PFSK-1 (cell line): ENCODE data around the gene C19orf85.

Experiments
- FOXP2 ChIP-seq: optimal IDR thresholded peaks from 2 replicates; pipeline ENCODE3; 2011; ENCODE audit warnings: borderline replicate concordance, control low read depth, inconsistent platforms; ENCODE audit not compliant: insufficient read depth; ENCODE audit errors: extremely low read length, extremely low read depth
- POLR2AphosphoS5 ChIP-seq: IDR thresholded peaks from 2 replicates; pipeline ENCODE4 v1.6.1; 2012; ENCODE audit warnings: low read depth, mild to moderate bottlenecking, control low read depth, low read length, moderate library complexity
- REST ChIP-seq, 2 experiments: IDR thresholded peaks; 2 replicates each; pipeline versions ENCODE4 v1.6.1 to v1.8.0; 2011 to 2012; ENCODE audit warnings: low read depth in 2 of 2, low read length in 2 of 2, control low read depth in 1 of 2, inconsistent platforms in 1 of 2, mild to moderate bottlenecking in 1 of 2, moderate library complexity in 1 of 2; ENCODE audit not compliant: insufficient read depth in 1 of 2
- SIN3A ChIP-seq: IDR thresholded peaks from 2 replicates; pipeline ENCODE4 v1.6.1; 2012; ENCODE audit warnings: mild to moderate bottlenecking, low read length, moderate library complexity, borderline replicate concordance; ENCODE audit not compliant: insufficient read depth
- TAF1 ChIP-seq: IDR thresholded peaks from 2 replicates; pipeline ENCODE4 v1.6.1; 2012; ENCODE audit warnings: low read length, control low read depth, borderline replicate concordance; ENCODE audit not compliant: insufficient read depth

Gene C19orf85

GRCh38 chr19:55447421-55448174 lies 17.0 kb downstream of the C19orf85 start:
- TF ChIP-seq REST (IDR thresholded peaks at IDR 0.05; ENCODE audit: insufficient read depth in 1 of 2, low read depth in 2 of 2, low read length in 2 of 2) (no peak), POLR2AphosphoS5 (no peak), TAF1 (no peak), SIN3A (no peak), FOXP2 (no peak)

GRCh38 chr19:55446060-55446459 lies 18.5 kb downstream of the C19orf85 start:
- TF ChIP-seq TAF1 = no peak
- no peak for TF ChIP-seq SIN3A
- no peak for TF ChIP-seq REST (IDR thresholded peaks at IDR 0.05; ENCODE audit: insufficient read depth in 1 of 2, low read depth in 2 of 2, low read length in 2 of 2)
- TF ChIP-seq POLR2AphosphoS5 = no peak
- no peak for TF ChIP-seq FOXP2

- no peak for TF ChIP-seq SIN3A
- TF ChIP-seq REST (IDR thresholded peaks at IDR 0.05; ENCODE audit: insufficient read depth in 1 of 2, low read depth in 2 of 2, low read length in 2 of 2) = no peak
- TF ChIP-seq FOXP2 = no peak
- no peak for TF ChIP-seq POLR2AphosphoS5
- TF ChIP-seq TAF1 = no peak
Observed at GRCh38 chr19:55444646-55445045, 19.9 kb downstream of the C19orf85 start.

- no peak for TF ChIP-seq FOXP2
- TF ChIP-seq TAF1 = no peak
- TF ChIP-seq SIN3A = no peak
- no peak for TF ChIP-seq POLR2AphosphoS5
- TF ChIP-seq REST (IDR thresholded peaks at IDR 0.05; ENCODE audit: insufficient read depth in 1 of 2, low read depth in 2 of 2, low read length in 2 of 2) = no peak
Observed at GRCh38 chr19:55443824-55444480, 20.6 kb downstream of the C19orf85 start.
